LNCaP clone FGC (cell line): ENCODE measurements around the gene PUM2.

ENCODE experiments used
- DNase-seq: peaks from one replicate; pipeline ENCODE4 v3.0.0-alpha.2; 2011; ENCODE audit warnings: low read depth
- H3K4me3 ChIP-seq: 2 replicates; pipeline ENCODE4 v1.5.1; 2011; ENCODE audit warnings: mild to moderate bottlenecking, low read depth, low read length, control low read depth
- CTCF ChIP-seq: IDR thresholded peaks from 2 replicates; pipeline ENCODE4 v1.5.1; 2012; ENCODE audit warnings: mild to moderate bottlenecking; ENCODE audit not compliant: control insufficient read depth, insufficient read depth; ENCODE audit errors: extremely low read depth

The PUM2 gene

DNA sequence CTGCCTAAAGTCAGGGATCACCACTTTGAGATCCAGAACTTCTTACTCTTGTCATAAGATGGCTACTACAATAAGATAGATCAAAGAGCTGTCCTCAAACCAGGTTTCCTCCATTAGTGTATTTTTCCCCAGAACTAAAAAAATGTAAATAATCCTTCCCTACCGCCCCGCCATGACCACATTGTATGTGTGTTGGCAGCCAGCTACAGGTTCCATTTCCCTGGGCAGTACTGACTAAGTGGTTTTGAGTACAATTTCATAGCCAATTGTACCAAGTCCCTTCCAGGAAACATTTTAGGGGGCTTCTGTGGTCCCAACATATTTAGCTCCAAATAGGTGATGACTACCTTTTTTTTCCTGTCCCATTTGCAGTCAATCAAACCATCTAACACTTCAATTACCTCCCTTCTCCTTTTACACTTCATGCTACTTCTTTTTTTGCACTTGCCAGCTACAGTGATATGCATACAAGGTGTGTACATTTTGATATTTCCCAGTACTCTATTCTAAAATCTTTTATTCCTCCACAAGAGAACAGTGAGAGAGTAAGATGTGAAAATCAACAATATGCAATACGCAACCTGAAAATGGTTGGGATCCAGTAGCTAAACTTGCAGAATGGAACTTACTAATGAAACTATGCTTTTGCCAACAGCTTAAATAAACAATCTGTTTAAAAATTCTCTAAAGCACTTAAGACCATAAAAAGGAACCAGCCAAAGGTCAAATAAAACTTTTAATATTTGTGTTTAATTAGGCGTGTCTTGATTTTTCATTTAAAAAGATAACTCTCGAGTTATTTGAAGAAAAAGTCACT, 3.9 kb downstream of the PUM2 start:
- TF ChIP-seq CTCF = no peak
- no peak for DNase-seq
- H3K4me3 ChIP-seq = peak overlapping the region; percentile 14

- no peak for TF ChIP-seq CTCF
- DNase-seq = no peak
- H3K4me3 ChIP-seq = no peak overlapping the region
Measured at GRCh38 chr2:20343128-20343527, 7.5 kb downstream of the PUM2 start.

DNA sequence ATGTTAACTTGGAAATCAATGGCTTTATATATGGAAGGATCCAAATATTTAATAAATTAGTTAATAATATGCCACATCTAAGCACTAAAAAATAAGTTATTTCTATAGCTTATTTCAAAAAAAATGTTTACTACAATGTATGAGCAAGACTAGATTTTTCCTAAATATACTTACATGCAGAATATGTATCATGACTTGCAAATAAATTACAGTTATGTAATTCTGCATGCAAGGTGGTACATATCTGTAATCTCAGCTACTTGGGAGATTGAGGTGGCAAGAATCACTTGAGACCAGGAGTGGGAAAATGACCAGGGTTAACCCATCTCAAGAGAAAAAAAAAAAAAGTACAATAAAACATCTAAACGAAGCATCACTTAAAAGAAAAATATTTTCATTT, 11.6 kb downstream of the PUM2 start:
- DNase-seq = no peak
- no peak for TF ChIP-seq CTCF

DNA sequence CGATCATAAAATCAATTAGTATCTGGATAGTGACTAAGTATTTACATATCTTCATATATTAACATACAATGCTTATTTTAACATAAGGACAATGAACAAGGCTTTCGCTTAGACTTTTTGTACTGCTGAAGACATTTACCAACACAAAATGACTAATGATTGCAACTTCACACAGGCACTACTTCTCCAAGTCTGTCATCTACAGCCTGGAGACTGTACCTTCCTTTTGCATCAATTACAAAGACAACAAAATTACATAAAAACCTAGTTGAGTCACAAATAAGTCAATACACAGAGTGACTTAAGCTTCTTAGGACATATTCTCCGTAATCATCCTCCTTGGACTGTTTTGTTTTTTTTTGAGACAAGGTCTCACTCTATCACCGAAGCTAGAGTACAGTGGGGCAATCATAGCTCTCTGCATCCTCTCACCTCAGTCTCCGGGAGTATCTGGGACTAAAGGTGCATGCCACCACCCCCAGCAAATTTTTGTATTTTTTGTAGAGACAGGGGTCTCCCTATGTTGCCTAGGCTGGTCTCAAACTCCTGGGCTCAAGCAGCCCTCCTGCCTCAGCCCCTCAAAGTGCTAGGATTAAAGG, 15.9 kb downstream of the PUM2 start:
- no peak for DNase-seq
- no peak overlapping the region for H3K4me3 ChIP-seq
- no peak for TF ChIP-seq CTCF

More for the DNA sequence above, 11.6 kb downstream of the PUM2 start:
- no peak overlapping the region for H3K4me3 ChIP-seq

- TF ChIP-seq CTCF = no peak
- DNase-seq = no peak
- no peak overlapping the region for H3K4me3 ChIP-seq
Measured at GRCh38 chr2:20333738-20334137, 16.9 kb downstream of the PUM2 start.

DNA sequence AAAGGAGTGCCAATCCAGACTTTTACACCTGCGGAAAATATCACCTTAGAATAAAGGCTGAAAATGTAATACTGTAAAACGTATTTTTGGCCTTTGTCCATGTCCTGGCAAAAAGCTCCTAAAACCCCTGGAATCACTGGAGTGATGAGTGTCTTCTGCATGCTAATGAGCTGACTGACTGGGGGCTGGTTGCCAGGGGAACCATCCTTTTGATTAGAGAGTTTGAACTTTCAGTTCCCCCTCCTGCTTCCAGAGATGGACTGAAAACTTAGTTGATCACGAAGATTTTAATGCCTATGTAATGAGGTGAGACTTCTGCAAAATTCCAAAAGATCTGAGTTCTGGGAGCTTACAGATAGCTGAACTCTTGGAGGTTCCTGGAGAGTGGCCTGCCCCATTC, 20.5 kb downstream of the PUM2 start:
- no peak for DNase-seq
- no peak for TF ChIP-seq CTCF
- H3K4me3 ChIP-seq = no peak overlapping the region
